NCI-H146 (cell line): ENCODE measurements around the gene FAM83B.
"Not testable (repeated sequence)": the region's sequence is repeated elsewhere in the genome, so short reads cannot be mapped to it uniquely, and the experiment has no call there.

ENCODE experiments used
- DNase-seq: peaks from one replicate; lab custom pipeline; 2025; lab: John Stamatoyannopoulos, UW

FAM83B gene

DNA sequence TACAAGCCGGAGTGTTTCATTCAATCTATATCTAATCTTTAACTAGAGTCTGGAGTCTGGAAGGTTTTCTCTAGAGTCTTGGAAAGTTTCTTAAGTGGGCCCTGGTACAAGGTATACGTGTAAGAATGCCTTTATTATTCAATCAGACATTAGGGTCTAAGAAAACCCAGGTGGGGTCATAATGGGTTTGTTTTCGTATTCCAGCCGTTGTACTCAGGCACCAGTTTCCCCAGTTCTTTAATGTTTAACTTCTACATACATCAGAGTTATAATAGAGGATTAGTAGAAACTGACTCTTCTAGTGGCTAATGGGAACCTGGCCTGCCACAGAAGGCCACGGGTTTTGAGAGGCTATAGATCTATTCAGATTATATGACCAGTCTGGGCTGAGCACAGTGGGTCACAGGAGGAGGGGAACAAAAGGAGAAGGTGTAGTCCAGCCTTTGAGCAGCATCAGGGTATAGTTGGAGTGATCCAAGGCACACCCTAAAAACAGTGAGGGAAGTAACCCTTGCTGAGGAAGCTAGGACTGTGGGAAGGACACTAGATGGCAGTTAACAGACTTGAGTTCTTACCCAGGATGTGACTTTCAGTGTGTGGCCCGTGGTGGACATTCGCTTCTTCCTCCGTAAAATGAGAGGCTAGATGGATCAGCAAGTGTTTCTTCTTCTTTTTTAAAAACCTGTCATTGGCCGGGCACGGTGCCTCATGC, 15.5 kb downstream of the FAM83B start:
- no peak for DNase-seq

DNA sequence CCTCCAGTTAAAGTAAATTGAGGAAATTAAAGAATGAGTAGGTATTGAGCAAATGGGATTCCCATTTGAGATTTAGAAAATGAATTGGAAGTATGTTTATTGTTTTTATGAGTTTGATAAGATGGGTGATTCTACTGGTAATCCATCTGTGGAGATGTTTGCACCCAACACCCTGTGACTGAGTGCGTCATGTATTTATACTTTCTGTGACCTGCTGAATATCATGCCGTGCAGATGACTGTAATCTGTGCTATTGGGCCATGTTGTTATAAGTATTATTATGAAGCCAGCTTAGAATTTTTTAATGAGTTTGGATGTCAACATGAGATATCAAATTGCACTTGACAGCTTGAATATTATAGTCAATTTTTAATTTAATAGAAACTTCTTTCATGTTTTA, 17.7 kb downstream of the FAM83B start:
- DNase-seq, result no peak

DNA sequence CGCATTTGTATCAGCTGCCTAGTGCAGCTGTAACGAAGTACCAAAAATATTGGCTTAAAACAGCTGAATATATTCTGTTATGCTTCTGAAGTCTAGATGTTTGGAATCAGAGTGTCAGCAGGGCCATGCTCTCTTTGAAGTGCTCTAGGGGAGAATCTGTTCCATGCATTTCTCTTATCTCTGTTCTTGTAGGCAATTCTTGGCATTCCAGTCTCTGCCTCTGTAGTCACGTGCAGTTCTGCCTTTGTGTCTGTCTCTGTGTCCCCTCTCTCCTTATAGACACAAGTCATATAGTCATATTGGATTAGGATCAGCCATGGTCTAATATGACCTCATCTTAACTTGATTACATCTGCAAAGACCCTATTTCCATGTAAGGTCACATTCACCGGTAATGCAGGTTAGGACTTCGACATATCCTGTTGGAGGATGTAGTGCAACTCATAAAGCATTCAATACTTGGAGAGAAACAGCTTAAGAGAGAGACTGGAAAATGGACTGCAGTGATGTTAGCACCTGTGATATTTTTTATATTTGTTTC, 18.6 kb downstream of the FAM83B start:
- no peak for DNase-seq

DNA sequence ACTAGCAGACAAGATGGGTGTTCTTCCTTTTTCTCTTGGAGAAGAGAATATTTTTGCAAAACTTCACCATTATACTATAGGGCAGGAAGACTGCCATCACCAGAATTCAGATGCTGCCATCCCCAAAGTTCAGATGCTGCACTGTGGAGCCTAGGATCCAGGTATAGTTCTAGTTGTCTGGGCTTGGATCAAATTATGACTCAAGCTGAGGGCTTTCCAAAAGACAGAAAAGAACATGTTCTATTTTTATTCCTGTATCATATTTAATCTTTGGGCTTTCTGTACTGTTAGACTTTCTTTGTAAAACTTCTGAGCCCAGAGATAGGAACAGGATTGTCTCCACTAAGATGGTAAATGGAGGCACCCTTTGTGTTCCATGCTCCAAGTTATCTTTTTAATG, 22.0 kb downstream of the FAM83B start:
- no peak for DNase-seq

GRCh38 chr6:54873599-54873998, 27.0 kb downstream of the FAM83B start:
- DNase-seq, result no peak

DNA sequence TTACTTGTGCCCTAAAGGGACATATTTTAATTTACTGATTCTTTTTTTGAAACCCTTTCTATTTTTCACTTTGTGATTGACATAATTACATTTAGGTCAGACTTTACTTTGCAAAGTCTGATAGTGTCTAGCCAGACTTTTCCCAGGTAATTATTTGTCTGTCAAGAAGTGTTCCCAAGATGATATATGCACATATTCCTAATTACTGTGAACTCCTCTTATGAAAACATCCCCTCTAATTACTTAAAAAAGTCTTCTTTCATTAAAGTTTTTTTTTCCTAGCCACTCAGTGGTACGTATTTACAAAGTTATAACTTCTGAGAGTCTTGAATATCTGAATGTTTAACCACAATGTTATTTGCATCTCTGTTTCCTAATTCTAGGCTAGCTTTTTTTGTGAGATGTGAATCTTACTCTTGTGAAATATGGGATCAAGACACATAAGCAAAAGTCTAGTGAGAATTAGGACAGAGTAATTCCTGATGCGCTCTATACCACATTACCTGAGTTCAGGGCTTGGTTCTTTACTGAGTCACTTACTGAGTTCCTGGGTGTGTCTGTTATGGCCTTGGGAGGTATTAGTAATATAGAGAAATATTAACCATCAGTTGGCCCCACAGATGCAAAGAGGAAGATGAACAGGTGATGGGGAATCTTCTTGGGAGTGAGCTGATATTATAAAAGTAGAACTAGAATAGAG, 27.9 kb downstream of the FAM83B start:
- no peak for DNase-seq

GRCh38 chr6:54875539-54875938, 29.0 kb downstream of the FAM83B start:
- no peak for DNase-seq

DNA sequence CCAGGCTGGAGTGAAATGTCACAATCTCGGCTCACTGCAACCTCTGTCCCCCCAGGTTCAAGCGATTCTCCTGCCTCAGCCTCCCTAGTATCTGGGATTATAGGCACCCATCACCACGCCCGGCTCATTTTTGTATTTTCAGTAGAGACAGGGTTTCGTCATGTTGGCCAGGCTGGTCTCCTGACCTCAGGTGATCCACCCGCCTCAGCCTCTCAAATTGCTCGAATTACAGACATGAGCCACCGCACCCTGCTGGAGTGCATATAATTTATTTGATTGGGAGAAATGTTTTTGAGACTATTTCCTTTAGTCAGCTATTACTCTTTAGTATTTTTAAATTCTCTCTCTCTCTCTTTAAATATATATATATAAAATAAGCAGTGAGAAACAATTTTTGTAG, 29.8 kb downstream of the FAM83B start:
- no peak for DNase-seq

GRCh38 chr6:54876871-54877270, 30.3 kb downstream of the FAM83B start:
- no peak for DNase-seq

GRCh38 chr6:54877713-54878317, 31.2 kb downstream of the FAM83B start:
- no peak for DNase-seq

GRCh38 chr6:54878718-54879117, 32.1 kb downstream of the FAM83B start:
- DNase-seq, result no peak

DNA sequence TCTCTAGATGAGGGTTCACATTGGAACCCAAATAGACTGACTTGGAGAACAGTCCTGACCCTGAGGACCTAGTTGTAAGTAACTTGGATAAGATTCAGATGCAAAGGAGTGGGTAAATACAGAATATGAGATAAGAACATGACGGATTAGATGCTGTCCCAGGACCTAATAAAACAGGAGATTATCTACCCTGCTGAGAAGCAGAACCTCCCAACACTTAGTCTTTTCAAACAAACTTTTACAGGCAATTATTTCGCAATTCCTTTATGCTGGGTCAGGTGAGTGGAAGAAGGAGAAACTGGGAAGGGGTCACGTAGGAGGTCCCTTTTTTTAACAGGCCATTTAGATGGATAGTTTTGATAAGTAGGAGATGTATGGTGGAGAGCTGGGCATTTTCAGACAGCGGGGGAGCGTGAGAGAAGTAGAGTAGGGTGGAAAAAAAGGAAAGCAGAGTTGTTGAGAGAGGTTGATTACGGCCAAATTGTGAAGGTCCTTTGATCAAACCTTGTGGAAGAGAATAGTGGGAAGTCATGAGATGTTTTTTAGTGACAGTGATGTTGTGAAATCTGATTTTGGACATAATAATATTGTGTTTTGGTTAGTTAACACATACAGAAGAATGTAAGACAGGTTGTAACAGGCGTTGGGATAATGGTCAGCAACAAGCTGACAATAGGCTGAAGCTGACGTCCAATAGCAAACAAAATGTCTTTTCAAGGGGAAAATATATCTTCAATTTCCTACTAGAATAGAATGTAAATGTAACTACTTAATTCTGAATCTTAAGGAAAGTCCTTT, 32.8 kb downstream of the FAM83B start:
- no peak for DNase-seq

DNA sequence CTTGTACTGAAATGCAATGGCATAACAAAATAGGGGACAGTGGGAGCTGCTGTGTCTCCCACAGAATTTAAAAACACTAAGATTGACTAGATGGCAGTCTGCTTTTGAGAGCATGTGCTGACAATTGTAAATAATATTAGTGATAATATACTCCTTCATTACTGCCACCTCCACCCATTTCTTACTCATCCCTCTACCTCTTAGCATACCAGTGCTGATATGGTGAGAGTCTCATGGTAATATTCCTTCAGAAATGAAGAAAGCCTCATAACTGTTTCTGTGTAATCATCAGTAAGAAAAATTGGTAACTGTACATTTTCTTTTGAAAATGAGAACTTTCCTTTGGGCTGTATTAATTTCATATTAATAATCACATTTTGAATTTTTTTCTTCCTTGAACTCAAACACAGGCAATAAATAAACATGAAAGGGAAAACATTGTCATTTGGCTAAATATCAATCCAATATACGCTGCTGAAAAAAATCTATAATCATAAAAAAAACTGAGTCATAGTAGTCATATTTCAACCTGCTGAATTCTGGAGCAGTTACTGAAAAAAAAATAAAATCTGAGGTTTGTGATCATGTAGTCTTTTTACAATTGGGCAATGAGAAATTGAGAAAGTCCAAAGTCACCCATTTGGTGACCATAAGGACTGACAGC, 34.6 kb downstream of the FAM83B start:
- no peak for DNase-seq

- DNase-seq, result not testable (repeated sequence)
Observed at GRCh38 chr6:54881891-54882290, 35.3 kb downstream of the FAM83B start.

DNA sequence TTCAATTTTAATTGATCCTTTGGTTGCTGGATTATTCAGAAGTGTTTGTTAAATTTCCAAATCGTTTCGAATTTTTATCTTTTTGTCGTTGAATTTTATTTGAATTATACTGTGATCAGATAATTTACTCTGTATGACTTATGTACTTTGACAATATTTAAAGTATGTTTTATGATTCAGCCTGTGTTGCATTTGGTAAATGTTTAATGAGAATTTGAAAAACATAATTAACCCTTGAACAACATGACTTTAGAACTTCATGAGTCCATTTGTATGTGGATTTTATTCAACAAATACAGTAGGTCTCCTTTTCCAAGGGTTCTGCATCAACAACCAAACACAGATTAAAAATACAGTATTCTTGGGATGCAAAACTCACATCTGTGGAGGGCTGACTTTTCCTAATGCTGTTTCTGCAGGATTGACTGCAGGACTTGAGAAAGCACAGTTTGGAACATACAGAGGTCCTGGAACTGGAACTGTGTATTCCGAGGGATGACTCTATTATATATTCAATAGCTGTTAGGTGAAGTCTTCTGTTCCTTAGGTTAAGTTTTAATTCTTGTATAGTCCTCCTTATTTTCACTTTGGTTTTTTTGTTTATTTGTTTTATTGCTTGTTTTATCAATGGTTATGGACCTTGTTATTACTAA, 40.5 kb downstream of the FAM83B start:
- DNase-seq, result no peak

DNA sequence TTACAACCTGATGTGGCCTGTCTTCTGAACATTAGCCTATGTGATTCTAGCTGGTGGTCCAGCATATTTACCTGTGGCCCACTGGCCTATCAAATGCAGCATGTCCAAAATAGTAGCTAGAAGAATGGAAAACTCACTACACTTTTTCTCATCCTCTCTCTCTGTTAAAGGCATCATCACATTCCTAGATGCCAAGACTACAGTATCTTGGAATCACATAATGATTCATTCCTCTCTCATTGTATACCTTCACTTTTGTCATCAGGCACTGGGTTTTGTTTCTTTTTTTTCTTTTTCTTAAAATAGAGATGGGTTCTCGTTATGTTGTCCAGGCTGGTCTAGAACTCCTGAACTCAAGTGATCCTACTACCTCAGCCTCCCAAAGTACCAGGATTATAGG, 45.0 kb downstream of the FAM83B start:
- DNase-seq, result no peak

DNA sequence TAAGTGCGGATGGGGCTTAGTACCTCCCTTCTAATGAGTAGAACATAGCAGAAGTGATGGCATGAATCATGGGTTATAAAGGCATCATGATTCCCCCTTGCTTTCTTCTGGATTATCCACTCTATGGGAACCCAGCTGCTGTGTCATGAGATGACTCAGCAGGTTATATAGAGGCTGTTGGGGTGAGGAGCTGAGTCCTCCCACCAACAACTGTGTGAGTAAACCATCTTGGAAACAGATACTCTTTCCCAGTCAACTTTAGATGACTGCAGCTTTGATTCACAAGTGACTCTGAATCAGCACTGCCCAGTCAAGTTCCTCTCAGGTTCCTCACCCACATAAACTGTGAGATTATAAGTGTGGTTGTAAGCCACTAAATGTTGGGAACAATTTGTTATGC, 46.3 kb downstream of the FAM83B start:
- DNase-seq, result no peak

GRCh38 chr6:54893818-54894217, 47.2 kb downstream of the FAM83B start:
- DNase-seq, result no peak

- no peak for DNase-seq
Observed at GRCh38 chr6:54896302-54896701, 49.7 kb downstream of the FAM83B start.

DNA sequence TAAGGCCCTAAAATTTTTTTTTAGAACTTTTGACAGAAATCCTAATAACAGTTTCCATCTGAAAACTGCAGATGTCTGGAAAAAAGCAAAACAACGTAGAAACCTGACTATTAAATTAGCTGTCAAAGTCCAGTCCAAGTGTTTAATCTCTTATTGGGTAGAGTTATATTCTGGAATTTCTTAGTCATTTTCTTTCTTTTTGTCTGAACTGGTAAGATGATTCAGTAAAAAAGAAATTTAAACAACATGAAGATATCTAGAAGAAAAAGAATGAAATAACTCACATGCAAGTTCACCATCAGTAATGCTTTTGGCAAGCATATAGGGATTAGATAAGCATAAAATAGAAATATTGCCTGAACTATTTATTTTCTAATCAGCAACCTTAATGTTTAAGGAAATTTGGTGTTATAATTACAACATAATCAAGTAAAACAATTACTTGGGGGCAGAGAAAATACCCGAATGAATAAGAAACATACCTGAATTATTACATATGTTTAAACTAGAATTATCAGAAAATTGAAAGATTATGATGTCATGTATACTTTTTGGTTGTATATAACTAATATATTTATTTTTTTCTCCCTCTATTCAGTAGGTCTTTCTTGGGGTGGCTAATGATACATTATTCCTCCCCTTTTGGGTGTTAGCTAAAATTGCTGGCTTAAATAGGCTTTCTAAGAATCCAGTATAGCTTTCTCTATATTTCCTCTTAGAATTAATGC, 51.1 kb downstream of the FAM83B start:
- DNase-seq, result no peak

- no peak for DNase-seq
Observed at GRCh38 chr6:54898767-54899166, 52.2 kb downstream of the FAM83B start.
